Esophagus squamous epithelium (tissue), 4 donors: Measurements from ENCODE around the gene SPINDOC.

ENCODE experiments used
- POLR2A ChIP-seq, 4 donors: fragments of 450-650 bp; IDR thresholded peaks; one replicate each; pipeline ENCODE4 v1.6.1; 2017; ENCODE audit warnings: antibody characterized with exemption in 4 of 4, mild to moderate bottlenecking in 4 of 4, moderate library complexity in 3 of 4
- TF ChIP-seq, protein P1 (sequence below), 6 experiments: fragments of 450-650 bp in 4 of 6; fragments of 200-600 bp in 2 of 6; sonication (generic) in 2 of 6; IDR thresholded peaks; one replicate each; pipeline ENCODE4 v1.5.1; 2016 to 2019; ENCODE audit warnings: antibody characterized with exemption in 6 of 6, mild to moderate bottlenecking in 4 of 6, moderate library complexity in 4 of 6

- TF ChIP-seq, protein P1, sequence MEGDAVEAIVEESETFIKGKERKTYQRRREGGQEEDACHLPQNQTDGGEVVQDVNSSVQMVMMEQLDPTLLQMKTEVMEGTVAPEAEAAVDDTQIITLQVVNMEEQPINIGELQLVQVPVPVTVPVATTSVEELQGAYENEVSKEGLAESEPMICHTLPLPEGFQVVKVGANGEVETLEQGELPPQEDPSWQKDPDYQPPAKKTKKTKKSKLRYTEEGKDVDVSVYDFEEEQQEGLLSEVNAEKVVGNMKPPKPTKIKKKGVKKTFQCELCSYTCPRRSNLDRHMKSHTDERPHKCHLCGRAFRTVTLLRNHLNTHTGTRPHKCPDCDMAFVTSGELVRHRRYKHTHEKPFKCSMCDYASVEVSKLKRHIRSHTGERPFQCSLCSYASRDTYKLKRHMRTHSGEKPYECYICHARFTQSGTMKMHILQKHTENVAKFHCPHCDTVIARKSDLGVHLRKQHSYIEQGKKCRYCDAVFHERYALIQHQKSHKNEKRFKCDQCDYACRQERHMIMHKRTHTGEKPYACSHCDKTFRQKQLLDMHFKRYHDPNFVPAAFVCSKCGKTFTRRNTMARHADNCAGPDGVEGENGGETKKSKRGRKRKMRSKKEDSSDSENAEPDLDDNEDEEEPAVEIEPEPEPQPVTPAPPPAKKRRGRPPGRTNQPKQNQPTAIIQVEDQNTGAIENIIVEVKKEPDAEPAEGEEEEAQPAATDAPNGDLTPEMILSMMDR (IDR thresholded peaks at IDR 0.05): no peak
- no peak for TF ChIP-seq POLR2A (IDR thresholded peaks at IDR 0.05)
These were observed 42.7 kb downstream of the SPINDOC start for GRCh38 chr11:63855975-63856374.
